ENCODE results near the gene CHCHD6. TPM values are rescaled to one million over a fixed set of nuclear protein-coding genes. Genes with fewer than 3 reads are reported as not detected.

CHCHD6 gene
- total RNA-seq, 4 donors from 2014 or later: 2.4 to 44.6 (median 5.1) TPM

GRCh38 chr3:126850370-126851085 is 146.5 kb downstream of the CHCHD6 start:
- no peaks in the 10 kb centered on the region for H3K9me3 ChIP-seq
- H3K4me1 ChIP-seq: no peaks in the 10 kb centered on the region
- no peak overlapping the region for H3K27ac ChIP-seq
- TF ChIP-seq, protein P1, sequence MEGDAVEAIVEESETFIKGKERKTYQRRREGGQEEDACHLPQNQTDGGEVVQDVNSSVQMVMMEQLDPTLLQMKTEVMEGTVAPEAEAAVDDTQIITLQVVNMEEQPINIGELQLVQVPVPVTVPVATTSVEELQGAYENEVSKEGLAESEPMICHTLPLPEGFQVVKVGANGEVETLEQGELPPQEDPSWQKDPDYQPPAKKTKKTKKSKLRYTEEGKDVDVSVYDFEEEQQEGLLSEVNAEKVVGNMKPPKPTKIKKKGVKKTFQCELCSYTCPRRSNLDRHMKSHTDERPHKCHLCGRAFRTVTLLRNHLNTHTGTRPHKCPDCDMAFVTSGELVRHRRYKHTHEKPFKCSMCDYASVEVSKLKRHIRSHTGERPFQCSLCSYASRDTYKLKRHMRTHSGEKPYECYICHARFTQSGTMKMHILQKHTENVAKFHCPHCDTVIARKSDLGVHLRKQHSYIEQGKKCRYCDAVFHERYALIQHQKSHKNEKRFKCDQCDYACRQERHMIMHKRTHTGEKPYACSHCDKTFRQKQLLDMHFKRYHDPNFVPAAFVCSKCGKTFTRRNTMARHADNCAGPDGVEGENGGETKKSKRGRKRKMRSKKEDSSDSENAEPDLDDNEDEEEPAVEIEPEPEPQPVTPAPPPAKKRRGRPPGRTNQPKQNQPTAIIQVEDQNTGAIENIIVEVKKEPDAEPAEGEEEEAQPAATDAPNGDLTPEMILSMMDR (IDR thresholded peaks at IDR 0.05): no peak
- TF ChIP-seq POLR2A (IDR thresholded peaks at IDR 0.05): no peak
- H3K4me3 ChIP-seq: no peak overlapping the region
- H3K36me3 ChIP-seq: no peaks in the 10 kb centered on the region
- H3K27me3 ChIP-seq: no peaks in the 10 kb centered on the region
- DNase-seq: no peak

- no peak for TF ChIP-seq POLR2A (IDR thresholded peaks at IDR 0.05)
- TF ChIP-seq, protein P1 (IDR thresholded peaks at IDR 0.05): no peak
- Histone ChIP-seq H3K9me3 (no peaks in the 10 kb centered on the region), H3K36me3 (no peaks in the 10 kb centered on the region), H3K4me3 (no peak overlapping the region), H3K27ac (no peak overlapping the region), H3K4me1 (no peaks in the 10 kb centered on the region), H3K27me3 (no peaks in the 10 kb centered on the region)
- DNase-seq: no peak
Observed at GRCh38 chr3:126851382-126851781, 147.3 kb downstream of the CHCHD6 start.

DNA sequence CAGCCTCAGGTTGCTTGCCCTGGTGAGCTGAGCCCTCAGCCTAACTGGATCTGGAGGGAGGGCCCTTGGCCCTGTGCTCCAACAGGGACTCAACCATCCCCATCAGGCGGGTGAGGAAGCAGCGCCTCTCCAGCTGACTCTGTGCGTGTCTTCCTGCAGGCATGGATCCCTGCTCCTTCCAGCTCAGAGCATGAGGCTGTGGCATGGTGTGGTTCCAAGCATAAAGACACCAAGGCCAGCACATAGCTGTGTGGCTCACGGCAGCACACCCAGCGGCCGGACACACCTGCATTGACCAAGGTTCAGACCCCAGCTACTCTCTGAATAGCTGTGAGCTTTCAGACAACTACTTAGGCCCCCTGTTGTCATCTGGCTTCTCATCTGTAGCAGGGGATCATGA is 147.9 kb downstream of the CHCHD6 start:
- no peak for DNase-seq
- TF ChIP-seq, protein P1 (IDR thresholded peaks at IDR 0.05): no peak
- TF ChIP-seq POLR2A (IDR thresholded peaks at IDR 0.05): no peak
- H3K9me3 ChIP-seq: no peaks in the 10 kb centered on the region
- no peaks in the 10 kb centered on the region for H3K36me3 ChIP-seq
- H3K27ac ChIP-seq: no peak overlapping the region
- no peaks in the 10 kb centered on the region for H3K4me1 ChIP-seq
- H3K27me3 ChIP-seq: no peaks in the 10 kb centered on the region
- H3K4me3 ChIP-seq: no peak overlapping the region

GRCh38 chr3:126852511-126852910 is 148.5 kb downstream of the CHCHD6 start:
- DNase-seq: no peak
- no peak overlapping the region for H3K27ac ChIP-seq
- H3K9me3 ChIP-seq: no peaks in the 10 kb centered on the region
- H3K36me3 ChIP-seq: no peaks in the 10 kb centered on the region
- no peaks in the 10 kb centered on the region for H3K4me1 ChIP-seq
- TF ChIP-seq, protein P1 (IDR thresholded peaks at IDR 0.05): no peak
- TF ChIP-seq POLR2A (IDR thresholded peaks at IDR 0.05): no peak
- no peak overlapping the region for H3K4me3 ChIP-seq
- no peaks in the 10 kb centered on the region for H3K27me3 ChIP-seq

DNA sequence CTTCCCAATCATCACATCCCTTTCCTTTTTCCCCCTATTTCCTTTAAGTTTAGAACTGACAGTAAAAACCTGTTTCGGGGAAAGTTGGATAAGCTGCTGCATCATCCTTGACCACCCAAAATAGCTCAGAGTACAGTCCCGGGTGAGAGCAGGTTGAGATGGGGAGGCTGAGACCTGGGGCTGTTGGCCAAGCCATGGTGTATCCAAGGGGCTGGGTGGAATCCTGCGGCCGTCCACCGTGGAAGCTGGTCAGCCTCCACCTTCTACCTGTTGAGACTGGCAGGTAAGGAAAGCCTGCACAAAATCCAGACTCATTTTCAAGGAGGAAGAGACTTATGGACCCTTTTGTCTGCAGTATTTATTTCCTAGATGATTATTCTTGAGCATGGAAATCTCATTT is 150.6 kb downstream of the CHCHD6 start:
- TF ChIP-seq POLR2A (IDR thresholded peaks at IDR 0.05): no peak
- TF ChIP-seq, protein P1 (IDR thresholded peaks at IDR 0.05): no peak
- no peaks in the 10 kb centered on the region for H3K4me1 ChIP-seq
- H3K27ac ChIP-seq: no peak overlapping the region
- no peaks in the 10 kb centered on the region for H3K27me3 ChIP-seq
- no peaks in the 10 kb centered on the region for H3K36me3 ChIP-seq
- H3K9me3 ChIP-seq: no peaks in the 10 kb centered on the region
- no peak overlapping the region for H3K4me3 ChIP-seq
- DNase-seq: no peak
